VCaP (cell line): Measurements from ENCODE around the gene MRC2.

Source experiments
- H3K27ac ChIP-seq: fragments of 450-650 bp; 2 replicates; pipeline ENCODE4 v1.5.1; 2017
- TF ChIP-seq, protein P1 (sequence below): fragments of 450-650 bp; conservative IDR thresholded peaks from 2 replicates; pipeline ENCODE4 v1.5.1; 2017; ENCODE audit warnings: mild to moderate bottlenecking, moderate library complexity

The MRC2 gene

GRCh38 chr17:62615503-62615902, 12.0 kb upstream of the MRC2 start:
- no peak overlapping the region for H3K27ac ChIP-seq
- TF ChIP-seq, protein P1, sequence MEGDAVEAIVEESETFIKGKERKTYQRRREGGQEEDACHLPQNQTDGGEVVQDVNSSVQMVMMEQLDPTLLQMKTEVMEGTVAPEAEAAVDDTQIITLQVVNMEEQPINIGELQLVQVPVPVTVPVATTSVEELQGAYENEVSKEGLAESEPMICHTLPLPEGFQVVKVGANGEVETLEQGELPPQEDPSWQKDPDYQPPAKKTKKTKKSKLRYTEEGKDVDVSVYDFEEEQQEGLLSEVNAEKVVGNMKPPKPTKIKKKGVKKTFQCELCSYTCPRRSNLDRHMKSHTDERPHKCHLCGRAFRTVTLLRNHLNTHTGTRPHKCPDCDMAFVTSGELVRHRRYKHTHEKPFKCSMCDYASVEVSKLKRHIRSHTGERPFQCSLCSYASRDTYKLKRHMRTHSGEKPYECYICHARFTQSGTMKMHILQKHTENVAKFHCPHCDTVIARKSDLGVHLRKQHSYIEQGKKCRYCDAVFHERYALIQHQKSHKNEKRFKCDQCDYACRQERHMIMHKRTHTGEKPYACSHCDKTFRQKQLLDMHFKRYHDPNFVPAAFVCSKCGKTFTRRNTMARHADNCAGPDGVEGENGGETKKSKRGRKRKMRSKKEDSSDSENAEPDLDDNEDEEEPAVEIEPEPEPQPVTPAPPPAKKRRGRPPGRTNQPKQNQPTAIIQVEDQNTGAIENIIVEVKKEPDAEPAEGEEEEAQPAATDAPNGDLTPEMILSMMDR = no peak

- TF ChIP-seq, protein P1 = no peak
- no peak overlapping the region for H3K27ac ChIP-seq
Measured at GRCh38 chr17:62616993-62617893, 10.2 kb upstream of the MRC2 start.

DNA sequence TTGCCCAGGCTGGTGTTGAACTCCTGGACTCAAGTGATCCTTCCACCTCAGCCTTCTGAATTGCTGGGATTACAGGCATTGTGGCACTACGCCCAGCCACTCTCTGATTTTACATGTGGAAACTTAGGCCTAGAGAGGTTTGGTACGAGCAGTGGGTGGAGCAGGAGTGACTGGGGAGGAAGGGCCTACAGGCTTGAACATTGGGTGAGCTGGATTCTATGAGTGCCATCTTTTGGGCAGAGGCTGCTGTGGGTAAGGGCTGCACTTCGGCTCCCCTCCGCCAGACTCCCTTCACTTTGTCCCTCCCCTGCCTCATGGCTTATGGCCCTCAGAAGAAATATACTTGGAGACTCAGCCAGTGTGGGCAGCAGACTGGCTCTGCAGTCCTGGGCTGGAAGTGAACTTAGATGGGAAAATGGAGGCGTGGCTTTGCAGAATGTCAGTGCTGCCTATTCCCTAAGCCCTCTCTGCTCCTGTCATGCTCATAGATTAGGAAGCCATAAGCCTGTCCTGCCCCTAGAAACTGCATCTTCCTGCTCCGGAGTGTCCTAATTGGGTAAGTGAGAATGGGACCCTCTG, 9.5 kb upstream of the MRC2 start:
- no peak overlapping the region for H3K27ac ChIP-seq
- TF ChIP-seq, protein P1 = no peak

DNA sequence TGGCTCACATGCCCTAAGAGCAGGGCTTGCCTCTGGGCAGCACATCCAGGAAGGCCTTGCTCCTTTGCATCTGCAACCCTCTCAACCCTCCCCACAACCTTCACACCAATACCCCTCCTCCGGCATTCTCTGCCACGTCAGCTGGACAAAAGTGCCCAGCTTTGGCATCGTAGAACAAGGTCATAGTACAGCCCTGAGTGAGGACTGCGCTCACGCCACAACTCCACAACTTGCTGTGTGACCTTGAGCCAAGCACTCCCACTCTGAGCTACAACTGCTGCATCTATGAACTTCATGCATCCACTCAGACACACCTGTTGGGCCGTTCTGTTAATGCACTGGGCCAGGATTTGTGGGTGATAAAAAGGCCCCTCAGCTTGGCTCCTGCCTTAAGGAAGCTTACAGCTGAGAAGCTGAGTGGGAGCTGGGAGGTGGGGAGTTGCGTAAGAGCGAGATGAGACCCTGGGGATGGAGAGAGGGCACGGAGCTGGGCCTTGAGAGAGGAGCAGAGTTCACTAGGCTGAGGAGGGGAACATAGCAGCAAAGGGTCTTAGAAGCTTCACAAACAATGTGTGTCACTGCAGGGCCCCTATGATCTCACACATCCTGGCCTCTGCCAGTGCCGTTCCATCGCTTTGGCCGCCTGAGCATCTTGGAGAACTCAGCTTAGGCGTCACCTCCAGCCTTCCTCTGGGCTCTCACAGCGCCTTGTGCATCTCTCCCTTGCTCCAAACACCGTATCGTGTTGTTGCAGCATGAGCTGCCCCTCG, 8.6 kb upstream of the MRC2 start:
- H3K27ac ChIP-seq = no peak overlapping the region
- TF ChIP-seq, protein P1 = no peak

- H3K27ac ChIP-seq = no peak overlapping the region
Measured at GRCh38 chr17:62619417-62620155, 7.9 kb upstream of the MRC2 start.

GRCh38 chr17:62621223-62621622, 6.2 kb upstream of the MRC2 start:
- no peak overlapping the region for H3K27ac ChIP-seq
- TF ChIP-seq, protein P1 = no peak

More at GRCh38 chr17:62619417-62620155, 7.9 kb upstream of the MRC2 start:
- TF ChIP-seq, protein P1 = no peak
